ENCODE measurements around the gene ST6GALNAC2. TPM values are rescaled to one million over a fixed set of nuclear protein-coding genes. Genes with fewer than 3 reads are reported as not detected.
"Not testable (repeated sequence)": the region's sequence is repeated elsewhere in the genome, so short reads cannot be mapped to it uniquely, and the experiment has no call there.

The ST6GALNAC2 gene
- total and polyA plus RNA-seq, 2 donors from 2014 or later, result 6.5 to 28.6 TPM

GRCh38 chr17:76612977-76613851, 27.6 kb upstream of the ST6GALNAC2 start:
- intact Hi-C loops (cut with DNase I), result no loop called here
- no peaks in the 10 kb centered on the region for H3K9me3 ChIP-seq (ENCODE audit: control insufficient read depth in 2 of 3, insufficient read depth in 1 of 3, low read length in 3 of 3)
- H3K27me3 ChIP-seq (ENCODE audit: control insufficient read depth, insufficient read depth, low read length), result no peaks in the 10 kb centered on the region
- H3K4me1 ChIP-seq (ENCODE audit: control insufficient read depth in 2 of 3, insufficient read depth in 2 of 3, low read depth in 1 of 3, low read length in 3 of 3), result peaks cover 0 to 4% (median 0%) of the 10 kb centered on the region in 3 donors
- TF ChIP-seq, protein P1, sequence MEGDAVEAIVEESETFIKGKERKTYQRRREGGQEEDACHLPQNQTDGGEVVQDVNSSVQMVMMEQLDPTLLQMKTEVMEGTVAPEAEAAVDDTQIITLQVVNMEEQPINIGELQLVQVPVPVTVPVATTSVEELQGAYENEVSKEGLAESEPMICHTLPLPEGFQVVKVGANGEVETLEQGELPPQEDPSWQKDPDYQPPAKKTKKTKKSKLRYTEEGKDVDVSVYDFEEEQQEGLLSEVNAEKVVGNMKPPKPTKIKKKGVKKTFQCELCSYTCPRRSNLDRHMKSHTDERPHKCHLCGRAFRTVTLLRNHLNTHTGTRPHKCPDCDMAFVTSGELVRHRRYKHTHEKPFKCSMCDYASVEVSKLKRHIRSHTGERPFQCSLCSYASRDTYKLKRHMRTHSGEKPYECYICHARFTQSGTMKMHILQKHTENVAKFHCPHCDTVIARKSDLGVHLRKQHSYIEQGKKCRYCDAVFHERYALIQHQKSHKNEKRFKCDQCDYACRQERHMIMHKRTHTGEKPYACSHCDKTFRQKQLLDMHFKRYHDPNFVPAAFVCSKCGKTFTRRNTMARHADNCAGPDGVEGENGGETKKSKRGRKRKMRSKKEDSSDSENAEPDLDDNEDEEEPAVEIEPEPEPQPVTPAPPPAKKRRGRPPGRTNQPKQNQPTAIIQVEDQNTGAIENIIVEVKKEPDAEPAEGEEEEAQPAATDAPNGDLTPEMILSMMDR (IDR thresholded peaks at IDR 0.05; ENCODE audit: borderline replicate concordance, extremely low read depth, insufficient read depth), result no peak
- peak in 2 of 5 donors; percentile 52 to 72 for DNase-seq
- peak overlapping the region in 1 of 3 donors; percentile 22 for H3K9ac ChIP-seq (ENCODE audit: low read length in 3 of 3)
- H3K27ac ChIP-seq (ENCODE audit: low read depth in 2 of 2, low read length in 2 of 2), result no peak overlapping the region
- FAIRE-seq, result no peak
- H3K36me3 ChIP-seq (ENCODE audit: control insufficient read depth in 2 of 3, insufficient read depth in 3 of 3, low read length in 3 of 3), result no peaks in the 10 kb centered on the region
- H3K4me3 ChIP-seq (ENCODE audit: low read length in 3 of 3), result no peak overlapping the region

DNA sequence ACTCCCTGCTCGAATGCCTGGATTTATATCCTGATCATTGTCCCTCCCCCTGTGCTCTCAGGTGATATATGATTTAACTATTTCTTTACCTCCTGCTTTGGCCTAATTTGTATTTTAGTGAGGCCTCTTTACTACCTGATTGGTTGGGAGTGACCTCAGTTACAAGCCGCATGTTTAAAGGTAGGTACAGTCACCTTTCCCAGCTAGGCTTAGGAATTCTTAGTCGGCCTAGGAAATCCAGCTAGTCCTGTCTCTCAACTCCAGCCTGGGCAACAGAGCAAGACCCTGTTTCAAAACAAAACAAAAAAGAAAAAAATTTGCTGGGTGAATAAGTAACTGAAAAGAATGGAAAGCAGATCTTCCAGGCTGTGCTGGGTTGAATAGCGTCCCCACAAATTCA, 26.8 kb upstream of the ST6GALNAC2 start:
- no peaks in the 10 kb centered on the region for H3K9me3 ChIP-seq (ENCODE audit: control insufficient read depth in 2 of 3, insufficient read depth in 1 of 3, low read length in 3 of 3)
- no peaks in the 10 kb centered on the region for H3K27me3 ChIP-seq (ENCODE audit: control insufficient read depth, insufficient read depth, low read length)
- peak overlapping the region in 1 of 3 donors; percentile 22 for H3K9ac ChIP-seq (ENCODE audit: low read length in 3 of 3)
- TF ChIP-seq, protein P1 (IDR thresholded peaks at IDR 0.05; ENCODE audit: borderline replicate concordance, extremely low read depth, insufficient read depth), result no peak
- no peak for FAIRE-seq
- no peak overlapping the region for H3K27ac ChIP-seq (ENCODE audit: low read depth in 2 of 2, low read length in 2 of 2)
- intact Hi-C loops (cut with DNase I), result no loop called here
- H3K4me3 ChIP-seq (ENCODE audit: low read length in 3 of 3), result no peak overlapping the region
- H3K4me1 ChIP-seq (ENCODE audit: control insufficient read depth in 2 of 3, insufficient read depth in 2 of 3, low read depth in 1 of 3, low read length in 3 of 3), result peaks cover 0 to 4% (median 0%) of the 10 kb centered on the region in 3 donors
- H3K36me3 ChIP-seq (ENCODE audit: control insufficient read depth in 2 of 3, insufficient read depth in 3 of 3, low read length in 3 of 3), result no peaks in the 10 kb centered on the region
- DNase-seq, result no peak

DNA sequence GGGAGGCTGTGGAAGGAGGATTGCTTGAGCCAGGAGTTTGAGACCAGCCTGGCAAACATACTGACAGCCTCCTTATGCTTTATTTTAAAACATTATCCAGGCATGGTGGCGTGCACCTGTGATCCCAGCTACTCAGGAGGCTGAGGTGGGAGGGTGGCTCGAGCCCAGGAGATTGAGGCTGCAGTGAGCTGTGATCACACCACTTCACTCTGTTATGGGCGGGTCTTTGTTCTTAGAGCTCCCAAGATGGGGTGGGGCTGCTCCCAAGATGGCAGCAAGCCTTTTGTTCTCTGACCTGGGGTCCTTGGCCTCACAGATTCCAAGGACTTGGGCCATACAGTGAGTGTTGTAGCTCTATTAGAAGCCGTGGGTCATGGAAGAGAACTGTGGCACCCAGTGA, 26.1 kb upstream of the ST6GALNAC2 start:
- intact Hi-C loops (cut with DNase I), result no loop called here
- H3K27ac ChIP-seq (ENCODE audit: low read depth in 2 of 2, low read length in 2 of 2), result no peak overlapping the region
- H3K9me3 ChIP-seq (ENCODE audit: control insufficient read depth in 2 of 3, insufficient read depth in 1 of 3, low read length in 3 of 3), result no peaks in the 10 kb centered on the region
- FAIRE-seq (no peak), DNase-seq (no peak)
- no peak overlapping the region for H3K9ac ChIP-seq (ENCODE audit: low read length in 3 of 3)
- TF ChIP-seq, protein P1 (IDR thresholded peaks at IDR 0.05; ENCODE audit: borderline replicate concordance, extremely low read depth, insufficient read depth), result no peak
- no peaks in the 10 kb centered on the region for H3K27me3 ChIP-seq (ENCODE audit: control insufficient read depth, insufficient read depth, low read length)
- H3K36me3 ChIP-seq (ENCODE audit: control insufficient read depth in 2 of 3, insufficient read depth in 3 of 3, low read length in 3 of 3), result no peaks in the 10 kb centered on the region
- H3K4me3 ChIP-seq (ENCODE audit: low read length in 3 of 3), result no peak overlapping the region
- H3K4me1 ChIP-seq (ENCODE audit: control insufficient read depth in 2 of 3, insufficient read depth in 2 of 3, low read depth in 1 of 3, low read length in 3 of 3), result peaks cover 0 to 4% (median 0%) of the 10 kb centered on the region in 3 donors

DNA sequence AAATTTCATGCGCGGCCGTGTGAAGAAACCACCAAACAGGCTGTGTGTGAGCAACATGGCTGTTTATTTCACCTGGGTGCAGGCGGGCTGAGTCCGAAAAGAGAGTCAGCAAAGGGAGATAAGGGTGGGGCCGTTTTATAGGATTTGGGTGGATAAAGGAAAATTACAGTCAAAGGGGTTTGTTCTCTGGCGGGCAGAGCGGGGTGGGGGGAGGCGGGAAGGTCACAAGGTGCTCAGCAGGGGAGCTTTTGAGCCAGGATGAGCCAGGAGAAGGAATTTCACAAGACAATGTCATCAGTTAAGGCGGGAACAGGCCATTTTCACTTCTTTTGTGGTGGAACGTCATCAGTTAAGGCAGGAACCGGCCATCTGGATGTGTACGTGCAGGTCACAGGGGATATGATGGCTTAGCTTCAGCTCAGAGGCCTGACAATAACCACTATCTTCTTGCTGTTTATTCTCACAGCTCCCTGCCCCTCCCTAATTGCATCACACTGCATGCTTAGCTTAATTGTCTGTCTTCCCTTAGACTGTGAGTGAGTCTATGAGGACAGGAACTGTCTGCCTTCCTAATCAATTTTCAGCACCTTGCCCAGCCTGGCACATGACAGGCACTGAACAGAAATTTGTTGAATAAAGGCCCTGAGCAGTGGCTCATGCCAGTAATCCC, 25.6 kb upstream of the ST6GALNAC2 start:
- H3K4me3 ChIP-seq (ENCODE audit: low read length in 3 of 3); H3K27ac ChIP-seq (ENCODE audit: low read depth in 2 of 2, low read length in 2 of 2); H3K4me1 ChIP-seq (ENCODE audit: control insufficient read depth in 2 of 3, insufficient read depth in 2 of 3, low read depth in 1 of 3, low read length in 3 of 3); H3K27me3 ChIP-seq (ENCODE audit: control insufficient read depth, insufficient read depth, low read length); H3K9me3 ChIP-seq (ENCODE audit: control insufficient read depth in 2 of 3, insufficient read depth in 1 of 3, low read length in 3 of 3); DNase-seq; intact Hi-C loops (cut with DNase I); H3K9ac ChIP-seq (ENCODE audit: low read length in 3 of 3); H3K36me3 ChIP-seq (ENCODE audit: control insufficient read depth in 2 of 3, insufficient read depth in 3 of 3, low read length in 3 of 3); FAIRE-seq: not testable (repeated sequence)

GRCh38 chr17:76606685-76607084, 21.0 kb upstream of the ST6GALNAC2 start:
- intact Hi-C loops (cut with DNase I); DNase-seq; H3K4me3 ChIP-seq (ENCODE audit: low read length in 3 of 3); H3K9ac ChIP-seq (ENCODE audit: low read length in 3 of 3); H3K9me3 ChIP-seq (ENCODE audit: control insufficient read depth in 2 of 3, insufficient read depth in 1 of 3, low read length in 3 of 3); FAIRE-seq; H3K27ac ChIP-seq (ENCODE audit: low read depth in 2 of 2, low read length in 2 of 2); H3K4me1 ChIP-seq (ENCODE audit: control insufficient read depth in 2 of 3, insufficient read depth in 2 of 3, low read depth in 1 of 3, low read length in 3 of 3); H3K27me3 ChIP-seq (ENCODE audit: control insufficient read depth, insufficient read depth, low read length); H3K36me3 ChIP-seq (ENCODE audit: control insufficient read depth in 2 of 3, insufficient read depth in 3 of 3, low read length in 3 of 3): not testable (repeated sequence)

Measured in kidney (tissue), 14 donors.